Putamen (tissue), 1 donor: ENCODE measurements around the gene MTHFD2L.

Source experiments
- DNase-seq: peaks from one replicate; pipeline ENCODE4 v3.0.0-alpha.2; 2016; ENCODE audit warnings: low spot score

MTHFD2L gene

GRCh38 chr4:74132944-74133343 is 25.0 kb upstream of the MTHFD2L start:
- DNase-seq: no peak

DNA sequence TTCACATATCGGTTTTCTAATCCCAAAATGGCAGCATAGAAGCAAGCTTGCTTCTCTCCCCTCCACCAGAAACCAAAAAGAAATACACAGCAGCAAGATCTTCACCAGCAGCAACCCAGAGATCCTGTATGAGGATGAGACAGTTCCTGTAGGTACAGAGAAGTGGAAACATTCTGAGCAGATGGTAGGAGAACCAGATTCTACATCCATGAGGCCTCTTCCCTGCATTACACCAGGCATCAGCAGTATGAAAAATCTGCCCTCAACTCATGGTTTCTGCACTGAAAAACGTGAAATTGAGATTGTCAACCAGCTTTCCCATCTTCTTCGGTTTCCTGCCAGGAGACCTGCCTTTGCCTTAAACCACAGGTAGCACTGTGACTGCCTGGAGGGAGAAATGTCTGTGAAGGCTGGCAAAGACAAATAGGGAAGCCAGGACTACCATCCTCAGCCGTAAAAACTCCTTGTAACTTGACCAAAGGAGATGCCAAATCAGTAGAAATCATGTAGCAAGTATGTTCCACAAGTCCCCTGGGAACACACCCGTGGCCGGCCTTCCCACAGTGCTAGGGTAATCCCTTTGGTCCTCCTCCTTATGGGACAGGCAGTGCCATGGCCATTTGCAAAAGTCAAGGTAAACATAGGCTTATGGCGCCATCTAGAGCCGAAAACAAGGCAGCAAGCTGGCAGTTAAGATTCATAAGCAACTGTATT is 24.0 kb upstream of the MTHFD2L start:
- DNase-seq: peak; percentile 68

GRCh38 chr4:74134500-74134852 is 23.4 kb upstream of the MTHFD2L start:
- no peak for DNase-seq

DNA sequence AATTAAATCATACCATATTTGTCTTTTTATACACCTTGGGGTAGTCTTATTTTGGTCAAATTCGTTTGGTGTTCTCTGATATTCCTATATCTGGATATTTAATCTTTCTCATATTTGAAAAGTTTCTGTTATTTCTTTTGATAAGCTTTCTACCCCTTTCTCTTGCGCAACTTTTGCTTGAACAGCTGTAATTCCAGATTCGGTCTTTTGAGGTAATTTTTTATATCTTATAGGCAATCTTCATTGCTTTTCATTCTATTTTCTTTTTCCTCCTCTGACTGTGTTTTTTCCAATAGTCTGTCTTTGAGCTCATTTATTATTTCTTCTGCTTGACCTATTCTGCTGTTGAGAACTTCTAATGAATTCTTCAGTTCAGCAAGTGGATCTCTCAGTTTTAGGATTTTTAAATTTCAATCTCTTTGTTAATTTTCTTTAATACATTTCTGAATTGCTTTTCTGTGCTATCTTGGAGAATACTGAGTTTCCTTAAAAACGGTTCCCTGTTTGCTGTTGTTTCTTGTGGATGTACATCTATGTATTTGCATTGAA is 11.3 kb upstream of the MTHFD2L start:
- DNase-seq: no peak

DNA sequence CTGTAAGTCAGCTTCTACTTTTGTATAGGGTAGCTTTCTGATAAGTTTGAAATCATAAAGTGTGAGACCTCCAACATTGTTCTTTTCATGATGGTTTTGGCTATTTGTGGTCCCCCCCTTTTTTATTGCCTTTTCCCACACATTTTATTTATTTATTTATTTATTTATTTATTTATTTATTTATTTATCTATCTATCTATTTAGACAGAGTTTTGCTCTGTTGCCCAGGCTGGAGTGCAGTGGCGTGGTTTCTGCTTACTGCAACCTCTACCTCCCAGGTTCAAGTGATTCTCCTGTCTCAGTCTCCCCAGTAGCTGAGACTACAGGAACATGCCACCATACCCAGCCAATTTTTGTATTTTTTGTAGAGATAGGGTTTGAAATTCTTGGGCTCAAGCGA is 9.7 kb upstream of the MTHFD2L start:
- DNase-seq: no peak

DNA sequence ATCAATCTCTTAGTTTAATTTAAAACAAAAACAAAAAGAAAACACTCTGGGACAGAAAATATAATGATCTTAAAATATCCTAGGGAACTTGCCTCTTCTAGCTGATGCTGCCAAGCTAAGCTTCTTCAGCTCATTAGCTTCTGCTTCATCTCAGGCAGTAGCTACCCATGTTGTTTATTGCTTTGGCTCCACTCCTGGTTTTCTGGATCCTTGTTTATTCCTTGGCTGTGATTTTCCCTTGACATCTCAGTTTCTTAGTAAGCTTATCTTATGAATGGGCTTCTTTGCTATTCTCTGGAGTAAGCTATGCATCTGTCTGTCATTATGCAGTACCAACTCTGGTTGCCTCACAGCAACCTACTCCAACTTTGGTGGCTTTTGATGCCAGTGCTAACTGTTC is 5.1 kb upstream of the MTHFD2L start:
- no peak for DNase-seq

DNA sequence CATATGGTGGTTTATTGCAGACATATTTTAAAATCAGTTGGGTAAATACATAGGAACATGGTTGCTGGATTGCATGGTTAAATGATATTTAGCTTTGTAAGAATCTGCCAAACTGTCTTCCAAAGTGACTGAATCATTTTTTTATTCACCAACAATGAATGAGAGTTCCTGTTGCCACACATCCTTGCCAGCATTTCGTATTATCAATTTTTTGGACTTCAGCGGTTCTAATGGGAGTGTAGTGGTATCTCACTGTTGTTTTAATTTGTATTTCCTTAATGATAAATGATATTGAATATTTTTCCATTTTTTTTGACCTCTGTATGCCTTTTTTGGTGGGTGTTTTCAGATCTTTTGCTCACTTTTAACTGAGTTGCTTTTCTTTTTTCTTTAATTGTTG is 1.4 kb upstream of the MTHFD2L start:
- DNase-seq: no peak

DNA sequence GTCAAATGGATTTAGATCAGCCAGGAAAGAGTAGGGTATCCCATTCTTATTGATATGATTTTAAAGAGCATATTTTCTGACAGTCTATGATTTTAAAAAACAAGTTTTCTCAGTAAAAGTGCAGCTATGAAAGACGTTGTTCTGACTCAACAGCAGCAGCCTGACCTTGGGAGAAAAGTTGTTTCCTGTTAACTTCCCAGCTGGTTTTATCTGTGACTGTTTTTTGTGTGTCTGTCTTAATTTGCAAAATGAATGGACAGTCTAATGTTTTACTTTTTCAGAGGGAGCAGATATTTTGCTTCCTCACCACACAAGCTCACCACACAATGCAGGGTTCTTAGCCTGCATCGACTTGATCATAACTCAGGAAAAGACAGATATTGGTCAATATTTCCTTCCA is 764 bp upstream of the MTHFD2L start:
- no peak for DNase-seq

- peak; percentile 20 for DNase-seq
These were observed 686 bp downstream of the MTHFD2L start for GRCh38 chr4:74158466-74159142.

- DNase-seq: no peak
These were observed 1.3 kb downstream of the MTHFD2L start for GRCh38 chr4:74159143-74159709.

DNA sequence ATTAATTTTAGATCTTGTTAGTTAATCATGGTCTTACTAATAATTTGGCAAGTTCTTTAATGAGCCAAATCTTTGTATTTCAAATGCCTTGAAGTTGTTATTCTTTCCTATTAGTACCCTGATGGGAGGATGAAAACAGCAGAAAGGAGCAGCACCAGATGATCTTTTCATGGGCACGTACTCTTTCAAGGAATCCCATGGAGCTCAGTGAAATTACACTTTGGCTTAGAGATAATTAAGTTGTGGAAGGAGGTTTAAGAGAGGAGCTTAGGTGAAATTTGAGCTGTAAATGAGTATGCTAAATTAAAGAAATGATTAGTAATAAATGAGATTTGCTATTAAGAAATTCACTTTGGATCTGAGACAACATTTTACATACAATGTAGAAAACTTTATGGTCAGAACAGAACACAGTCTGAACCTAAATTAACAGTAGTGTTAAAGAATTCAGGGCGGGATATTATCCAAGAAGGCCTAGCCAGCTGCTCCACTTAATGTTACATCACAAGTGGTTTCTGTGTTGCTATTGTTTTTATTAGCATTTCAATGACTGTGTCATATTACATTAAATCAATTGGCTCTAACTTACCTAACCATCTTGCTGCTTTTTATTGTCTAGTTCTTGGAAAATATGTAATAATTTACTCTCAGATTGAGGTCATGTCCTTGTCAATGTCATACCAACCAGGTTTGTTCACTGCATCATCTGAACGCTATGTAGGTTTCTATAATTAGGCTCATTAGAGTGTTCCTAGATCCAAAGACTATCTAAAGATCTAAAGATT is 3.9 kb downstream of the MTHFD2L start:
- DNase-seq: no peak

GRCh38 chr4:74166135-74166534 is 8.2 kb downstream of the MTHFD2L start:
- DNase-seq: no peak

GRCh38 chr4:74166818-74167217 is 8.9 kb downstream of the MTHFD2L start:
- no peak for DNase-seq

DNA sequence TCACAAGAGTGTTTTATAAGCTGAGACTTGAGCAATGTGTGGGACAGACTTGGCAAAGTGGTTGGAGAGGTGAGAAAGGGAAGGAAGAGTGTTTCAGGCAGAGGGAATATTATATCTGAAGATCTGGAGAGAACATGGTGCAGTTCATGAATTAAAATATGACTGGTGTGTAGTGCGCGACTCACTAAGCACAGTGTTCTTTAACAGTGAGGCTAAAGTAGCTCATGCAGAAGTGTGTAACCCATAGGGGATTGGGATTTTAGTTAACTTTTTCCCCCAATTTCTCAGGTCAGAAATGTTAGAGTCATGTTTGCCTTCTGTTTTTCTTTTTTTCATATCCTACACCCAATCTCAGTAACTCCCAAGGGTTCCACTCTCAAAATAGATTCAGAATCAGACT is 9.7 kb downstream of the MTHFD2L start:
- no peak for DNase-seq

GRCh38 chr4:74168841-74169240 is 10.9 kb downstream of the MTHFD2L start:
- DNase-seq: no peak

GRCh38 chr4:74173321-74173720 is 15.4 kb downstream of the MTHFD2L start:
- no peak for DNase-seq

GRCh38 chr4:74174421-74174820 is 16.5 kb downstream of the MTHFD2L start:
- no peak for DNase-seq

GRCh38 chr4:74174941-74175340 is 17.0 kb downstream of the MTHFD2L start:
- no peak for DNase-seq

GRCh38 chr4:74175379-74175778 is 17.5 kb downstream of the MTHFD2L start:
- DNase-seq: no peak

DNA sequence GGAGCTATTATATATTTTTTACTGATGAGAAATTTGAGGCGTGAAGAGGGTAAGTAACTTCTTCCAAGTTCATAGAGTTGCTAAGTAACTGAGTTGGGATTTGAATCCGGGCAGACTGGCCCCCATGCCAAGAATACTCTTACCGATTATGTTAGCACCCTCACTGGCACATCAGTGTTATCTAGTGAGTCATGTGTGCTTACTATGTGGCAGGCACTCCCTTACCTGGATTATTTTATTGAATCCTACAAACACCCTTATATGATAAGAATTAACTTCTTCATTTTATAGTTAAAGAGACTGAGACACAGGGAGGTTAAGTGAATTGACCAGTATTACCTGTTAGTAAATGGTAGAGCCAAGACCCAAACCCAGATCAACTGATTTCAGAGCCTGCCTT is 20.9 kb downstream of the MTHFD2L start:
- DNase-seq: no peak

DNA sequence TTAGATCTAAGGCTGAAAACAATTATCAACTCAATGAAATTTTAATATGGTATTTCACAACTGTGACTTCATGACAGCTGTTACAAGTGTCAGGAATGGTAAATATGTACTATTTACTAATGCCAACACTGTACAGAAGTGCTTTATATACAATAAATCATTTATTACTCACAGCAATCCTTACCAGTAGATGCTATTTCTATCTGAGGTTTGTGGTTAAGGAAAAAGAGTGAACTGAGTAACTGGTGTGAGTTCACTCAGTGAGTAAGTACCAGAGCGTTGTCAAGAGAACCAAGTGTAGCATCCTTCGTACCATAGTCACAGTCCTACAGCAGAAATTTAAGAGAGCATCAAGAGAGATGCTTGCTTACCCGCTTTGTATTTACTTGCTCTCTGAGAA is 23.3 kb downstream of the MTHFD2L start:
- DNase-seq: no peak

- DNase-seq: no peak
These were observed 31.0 kb downstream of the MTHFD2L start for GRCh38 chr4:74188912-74189311.
